Islet of Langerhans (tissue), 1 donor: ENCODE data around the gene ARMC2.
"Not testable (repeated sequence)": the region's sequence is repeated elsewhere in the genome, so short reads cannot be mapped to it uniquely, and the experiment has no call there.

ENCODE experiments used
- FAIRE-seq: peaks from one replicate; lab custom pipeline; 2011; peaks lifted over from hg19 to GRCh38; lab: Jason Lieb, UNC

ARMC2 gene

GRCh38 chr6:108832738-108833137, 15.5 kb upstream of the ARMC2 start:
- FAIRE-seq, result no peak

DNA sequence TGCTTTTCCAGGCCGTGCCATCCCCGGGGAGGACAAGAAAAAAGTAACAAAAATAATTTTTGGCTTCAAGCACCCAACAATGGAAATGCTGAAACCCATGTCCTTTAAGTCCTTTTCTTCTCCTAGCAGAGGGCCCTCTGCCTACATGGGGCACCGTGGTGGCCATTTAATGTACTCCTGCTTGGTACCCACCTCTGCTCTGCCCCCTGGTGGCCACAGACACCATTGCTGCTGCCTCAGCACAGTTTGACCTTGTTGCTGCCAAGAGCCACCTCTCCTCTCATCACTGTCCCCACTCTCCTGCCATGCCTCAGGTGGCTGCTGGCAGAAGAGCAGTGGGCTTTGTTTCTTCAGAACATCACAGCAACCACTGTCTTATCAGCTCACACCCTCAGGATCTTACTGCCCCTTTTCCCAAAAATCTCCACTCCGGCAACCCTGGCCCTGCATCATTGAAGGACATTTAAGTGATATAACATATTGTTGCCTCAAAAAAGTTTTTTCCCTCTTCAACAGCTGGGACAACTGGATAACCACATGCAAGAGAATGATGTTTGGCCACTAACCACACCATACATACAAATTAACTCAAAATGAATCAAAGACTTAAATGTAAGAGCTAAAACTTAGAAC, 12.9 kb upstream of the ARMC2 start:
- no peak for FAIRE-seq

DNA sequence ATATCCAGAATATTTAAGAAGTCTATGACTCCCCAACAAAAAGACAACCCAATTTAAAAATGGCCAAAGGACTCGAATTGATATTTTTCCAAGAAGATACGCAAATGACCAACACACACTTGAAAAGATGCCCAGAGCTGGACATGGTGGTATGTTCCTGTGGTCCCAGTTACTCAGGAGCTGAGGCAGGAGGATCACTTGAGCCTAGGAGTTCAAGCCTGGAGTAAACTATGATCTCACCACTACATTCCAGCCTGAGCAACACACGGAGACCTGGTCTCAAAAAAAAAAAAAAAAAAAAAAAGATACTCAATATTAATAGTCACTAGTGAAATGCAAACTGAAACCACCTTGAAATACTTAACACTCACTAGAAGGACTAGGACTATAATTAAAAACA, 12.2 kb upstream of the ARMC2 start:
- FAIRE-seq, result no peak

GRCh38 chr6:108837236-108837971, 10.8 kb upstream of the ARMC2 start:
- no peak for FAIRE-seq

DNA sequence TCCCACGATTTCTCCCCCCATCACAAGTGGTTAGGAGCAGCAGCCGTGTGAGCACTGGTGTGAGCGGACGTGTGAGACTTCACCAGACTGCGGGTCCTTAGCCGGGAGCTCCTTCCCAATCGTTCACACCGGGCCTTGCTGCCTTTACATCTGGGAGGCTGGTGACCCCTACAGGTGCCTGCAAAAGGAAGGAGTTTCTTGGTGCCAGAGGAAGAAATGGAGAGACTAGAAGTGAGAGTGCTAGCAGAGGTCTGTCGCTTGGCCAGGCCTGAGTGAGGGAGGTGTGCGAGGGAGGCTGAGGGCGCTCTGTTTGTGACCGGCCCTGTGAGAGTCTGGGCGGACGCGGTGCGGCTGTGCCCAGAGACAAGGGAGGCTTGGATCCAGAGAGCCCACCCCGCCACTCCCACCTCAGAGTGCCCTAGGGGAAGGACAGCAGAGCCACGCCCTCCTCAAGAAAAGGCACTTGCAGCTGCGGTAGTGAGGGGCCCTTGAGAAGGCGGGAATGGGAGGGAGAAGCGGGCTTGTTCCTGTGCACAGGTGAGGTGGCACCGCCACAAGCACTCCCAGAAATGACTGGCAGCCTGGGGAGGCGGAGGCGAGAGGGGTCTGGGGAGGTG, 10.0 kb upstream of the ARMC2 start:
- no peak for FAIRE-seq

DNA sequence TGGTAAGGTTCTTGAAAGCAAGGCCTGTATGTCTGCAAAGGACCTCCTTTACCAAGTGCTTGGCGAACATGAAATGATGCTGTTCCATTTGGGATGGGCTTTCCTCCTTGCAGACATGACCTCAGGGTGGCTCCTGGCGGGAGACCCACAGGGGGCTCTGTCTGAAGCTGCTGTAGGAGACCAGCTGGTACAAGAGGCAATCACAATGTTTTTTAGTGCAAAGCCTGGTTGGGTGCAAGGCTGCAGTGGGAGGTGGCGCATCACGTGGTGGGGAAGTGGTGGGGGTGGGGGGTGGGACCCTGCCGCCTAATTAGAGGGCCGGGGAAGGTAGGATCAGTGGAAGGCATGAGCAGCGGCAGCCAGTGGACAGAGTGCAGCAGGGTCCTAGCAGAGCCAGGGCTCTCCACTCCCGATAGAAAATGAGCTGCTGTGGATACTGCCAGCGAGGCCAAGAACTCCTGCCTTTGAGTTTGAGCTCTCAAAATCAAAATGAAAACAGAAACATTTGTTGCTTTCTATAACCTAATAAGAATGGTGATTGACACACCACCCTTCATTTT, 9.1 kb upstream of the ARMC2 start:
- no peak for FAIRE-seq

DNA sequence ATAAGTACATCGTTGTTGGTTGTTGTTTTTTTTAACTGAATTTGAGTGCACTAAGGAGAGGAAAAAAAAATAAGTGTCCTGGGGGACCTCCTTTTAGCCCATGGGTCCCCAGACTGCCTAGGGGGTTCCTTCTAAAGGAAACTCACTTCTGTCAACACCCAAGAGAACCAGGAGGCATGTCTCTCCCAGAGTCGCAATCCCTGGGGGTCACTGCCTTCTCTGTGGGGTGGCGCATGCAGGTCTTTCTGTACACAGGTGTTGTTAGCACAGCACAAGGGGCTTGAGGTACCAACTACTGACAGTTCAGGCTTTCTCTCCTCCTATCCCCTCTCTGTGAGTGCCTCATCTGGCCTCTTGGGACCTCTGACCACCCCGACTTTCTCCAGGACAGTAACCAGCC, 7.3 kb upstream of the ARMC2 start:
- FAIRE-seq, result no peak

- FAIRE-seq, result no peak
Observed at GRCh38 chr6:108841377-108841855, 6.8 kb upstream of the ARMC2 start.

- no peak for FAIRE-seq
Observed at GRCh38 chr6:108844135-108844534, 4.1 kb upstream of the ARMC2 start.

DNA sequence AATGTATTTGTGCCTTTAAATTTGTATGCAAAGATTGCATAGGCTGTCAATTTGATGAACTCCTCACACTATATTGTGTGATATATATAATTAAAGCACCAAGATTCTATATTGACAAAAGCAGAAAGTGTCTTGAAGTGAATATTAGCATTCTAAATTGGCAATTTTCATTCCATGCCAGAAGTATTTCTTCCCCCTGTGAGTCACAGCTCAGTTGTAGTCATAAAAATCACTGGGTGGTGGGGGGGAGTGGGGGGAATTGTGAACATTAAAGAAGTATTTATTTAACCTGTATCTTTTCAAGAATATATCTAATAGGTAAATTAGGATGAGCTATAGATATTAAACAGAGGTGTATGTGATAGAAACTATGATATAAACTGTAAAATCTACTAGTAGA, 3.1 kb upstream of the ARMC2 start:
- no peak for FAIRE-seq

- no peak for FAIRE-seq
Observed at GRCh38 chr6:108846101-108846500, 2.1 kb upstream of the ARMC2 start.

GRCh38 chr6:108846628-108847027, 1.6 kb upstream of the ARMC2 start:
- FAIRE-seq, result no peak

DNA sequence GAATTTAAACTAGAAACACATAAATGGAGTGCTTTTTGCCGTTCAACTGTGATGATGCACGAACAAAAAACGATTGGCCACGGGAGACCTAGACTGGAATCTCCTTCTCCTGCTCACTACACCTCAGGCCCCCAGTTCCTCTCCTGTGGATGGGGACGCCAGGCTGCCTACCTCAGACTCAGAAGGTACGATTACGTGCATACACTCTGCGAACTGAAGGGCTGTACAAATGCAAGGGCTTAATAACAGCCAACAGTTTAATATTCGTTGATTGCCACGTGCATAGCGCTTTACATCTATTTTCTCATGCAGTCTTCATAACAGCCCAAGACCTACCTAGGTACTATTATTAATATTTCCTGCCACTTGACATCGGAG, 495 bp upstream of the ARMC2 start:
- no peak for FAIRE-seq

- no peak for FAIRE-seq
Observed at GRCh38 chr6:108850669-108851465, 2.6 kb downstream of the ARMC2 start.

DNA sequence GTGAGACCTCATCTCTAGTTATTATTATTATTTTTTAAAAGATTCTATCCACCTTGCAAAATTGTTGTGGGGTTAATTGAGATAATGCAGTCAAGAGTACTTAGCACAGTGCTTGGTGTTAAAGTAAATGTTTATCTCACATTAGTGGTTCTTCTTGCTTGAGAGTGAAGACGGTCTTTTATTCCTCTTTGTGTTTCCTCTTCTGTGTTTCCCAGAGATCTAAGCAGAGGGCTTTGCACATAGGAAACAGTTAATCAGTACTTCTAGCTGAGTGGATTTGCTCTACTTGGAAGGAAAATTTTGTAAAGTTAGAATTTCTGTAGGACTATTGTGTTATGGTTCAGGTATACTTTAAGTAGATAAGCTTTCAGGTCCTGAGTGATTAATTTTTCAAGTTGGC, 3.5 kb downstream of the ARMC2 start:
- FAIRE-seq, result no peak

- FAIRE-seq, result no peak
Observed at GRCh38 chr6:108853077-108853476, 4.9 kb downstream of the ARMC2 start.

GRCh38 chr6:108862479-108863191, 14.4 kb downstream of the ARMC2 start:
- FAIRE-seq, result no peak

- not testable (repeated sequence) for FAIRE-seq
Observed at GRCh38 chr6:108865751-108866286, 17.6 kb downstream of the ARMC2 start.

DNA sequence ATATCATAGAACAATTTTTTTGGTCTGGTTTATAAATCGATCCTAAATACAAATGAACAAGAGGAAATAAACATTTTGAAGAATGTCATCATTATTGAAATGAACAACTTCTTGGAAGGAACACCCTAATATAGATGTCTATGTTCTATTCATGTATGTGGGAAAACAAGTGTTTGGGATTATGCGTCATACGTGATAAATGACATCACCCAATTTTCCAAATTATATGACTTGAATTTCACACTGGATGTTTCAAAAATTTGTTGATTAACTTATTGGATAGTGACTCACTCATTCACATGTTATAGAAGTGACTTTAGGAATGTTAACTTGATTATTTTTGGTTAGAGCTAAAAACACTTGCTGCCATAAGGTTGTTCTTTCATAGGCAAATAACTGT, 18.6 kb downstream of the ARMC2 start:
- no peak for FAIRE-seq

DNA sequence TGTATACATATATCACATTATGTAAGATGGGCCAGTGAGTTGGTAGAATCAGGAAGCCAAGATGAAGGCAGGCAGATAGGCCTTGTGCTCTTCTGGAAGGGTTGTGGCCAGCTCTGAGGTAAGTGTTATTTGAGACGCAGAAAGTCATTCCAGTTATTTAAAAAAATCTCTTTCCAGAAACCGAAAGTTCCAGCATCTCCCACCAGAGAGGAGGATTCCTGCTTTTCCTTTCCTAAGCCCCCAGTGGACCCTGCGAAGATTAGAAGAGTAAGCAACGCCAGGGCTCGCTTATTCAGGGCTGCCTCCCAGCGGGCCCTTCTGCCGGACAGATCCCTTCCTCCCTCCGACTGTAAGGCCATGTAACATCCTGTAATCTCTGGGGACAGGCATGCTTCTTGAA, 20.4 kb downstream of the ARMC2 start:
- FAIRE-seq, result no peak

GRCh38 chr6:108869876-108870275, 21.7 kb downstream of the ARMC2 start:
- FAIRE-seq, result no peak

DNA sequence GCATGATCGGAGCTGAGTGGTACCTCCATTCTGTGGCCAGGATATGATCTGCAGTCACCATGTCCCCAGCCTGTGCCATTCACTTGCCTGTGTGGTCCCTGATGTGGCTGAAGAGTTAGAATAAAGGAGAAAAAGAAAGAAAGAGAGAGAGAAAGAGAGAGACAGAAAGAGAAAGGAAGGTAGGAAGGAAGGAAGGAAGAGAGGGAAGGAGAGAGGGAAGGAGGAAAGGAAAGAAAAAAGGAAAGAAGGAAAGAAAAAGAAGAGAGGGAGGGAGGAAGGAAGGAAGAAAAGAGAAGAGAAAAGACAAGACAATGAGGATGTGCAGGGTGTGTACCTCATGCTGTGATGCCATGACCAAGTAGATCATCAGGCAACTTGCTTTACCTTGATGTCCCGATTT, 22.1 kb downstream of the ARMC2 start:
- no peak for FAIRE-seq
